ELR (cell line): ENCODE data around the gene UNC79.
A peak's percentile ranks its signal among the peaks of the same experiment; 100 is the strongest.
"Not testable (repeated sequence)": the region's sequence is repeated elsewhere in the genome, so short reads cannot be mapped to it uniquely, and the experiment has no call there.

Experiments
- DNase-seq: peaks from one replicate; pipeline ENCODE4 v3.0.0-alpha.2; 2015; ENCODE audit warnings: low read depth

UNC79 gene

DNA sequence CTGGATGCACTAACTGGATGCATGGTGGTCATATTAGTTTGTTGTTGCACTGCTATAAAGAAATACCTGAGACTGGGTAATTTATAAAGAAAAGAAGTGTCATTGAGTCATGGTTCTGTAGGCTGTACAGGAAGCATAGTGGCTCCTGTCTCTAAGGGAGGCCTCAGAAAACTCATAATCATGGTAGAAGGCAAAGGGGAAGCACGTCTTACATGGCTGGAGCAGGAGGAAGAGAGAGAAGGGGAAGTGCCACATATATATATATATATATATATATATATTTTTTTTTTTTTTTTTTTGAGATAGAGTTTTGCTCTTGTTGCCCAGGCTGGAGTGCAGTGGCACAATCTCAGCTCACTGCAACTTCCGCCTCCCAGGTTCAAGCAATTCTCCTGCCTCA is 62.9 kb downstream of the UNC79 start:
- DNase-seq: not testable (repeated sequence)

DNA sequence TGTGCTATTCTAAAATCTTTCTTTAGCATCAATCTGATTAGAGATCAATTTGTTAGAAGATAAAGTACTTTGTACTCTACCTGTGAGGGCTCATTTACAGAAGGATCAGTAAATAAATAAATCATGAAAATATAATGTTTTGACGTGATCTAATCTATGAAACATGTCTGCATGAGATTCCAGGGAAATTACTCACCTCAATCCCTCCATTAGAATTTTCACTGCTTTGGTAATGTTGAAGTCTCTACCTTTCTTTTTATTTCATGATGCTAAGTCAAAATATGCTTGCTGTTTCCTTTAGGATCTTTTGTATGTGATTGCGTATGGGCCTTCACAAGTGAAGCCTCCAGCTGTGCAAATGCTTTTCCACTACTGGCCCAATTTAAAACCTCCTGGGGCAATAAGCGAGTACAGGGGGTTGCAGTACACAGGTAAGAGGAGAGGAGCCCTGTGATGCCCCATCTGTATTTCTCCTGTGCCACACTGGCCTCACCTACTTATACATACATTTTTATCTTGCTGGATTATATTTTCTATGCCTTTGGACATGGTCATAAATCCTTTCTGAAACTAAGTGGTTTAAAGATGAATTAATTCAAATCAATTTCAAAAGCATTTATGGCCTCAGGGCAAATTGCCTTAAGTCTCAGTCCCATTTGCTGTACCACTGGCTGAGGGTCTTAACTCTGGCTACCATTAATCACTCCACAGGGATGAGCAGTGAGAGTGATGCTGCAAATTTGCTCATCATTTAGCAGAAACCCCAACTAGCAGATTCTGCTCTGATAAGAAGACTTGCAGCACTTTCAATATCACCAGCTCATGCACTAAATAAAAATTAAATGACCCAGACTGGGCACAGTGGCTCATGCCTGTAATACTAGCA is 66.4 kb downstream of the UNC79 start:
- DNase-seq: peak; percentile 26

DNA sequence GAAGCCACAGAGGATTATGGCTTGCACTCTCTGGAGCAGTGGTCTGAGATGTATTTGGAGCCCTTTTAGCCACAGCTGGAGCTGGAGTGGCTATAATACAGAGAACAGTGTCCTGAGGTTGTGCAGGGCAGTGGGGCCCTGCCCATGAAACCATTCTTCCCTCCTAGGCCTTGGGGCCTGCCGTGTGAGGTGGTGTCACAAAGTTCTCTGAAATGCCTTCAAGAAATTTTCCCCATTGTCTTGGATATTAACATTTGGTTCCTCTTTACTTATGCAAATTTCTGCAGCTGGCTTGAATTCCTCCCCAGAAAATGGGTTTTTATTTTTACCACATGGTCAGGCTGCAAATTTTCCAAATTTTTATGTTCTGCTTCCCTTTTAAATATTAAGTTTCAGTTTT is 79.3 kb downstream of the UNC79 start:
- no peak for DNase-seq

DNA sequence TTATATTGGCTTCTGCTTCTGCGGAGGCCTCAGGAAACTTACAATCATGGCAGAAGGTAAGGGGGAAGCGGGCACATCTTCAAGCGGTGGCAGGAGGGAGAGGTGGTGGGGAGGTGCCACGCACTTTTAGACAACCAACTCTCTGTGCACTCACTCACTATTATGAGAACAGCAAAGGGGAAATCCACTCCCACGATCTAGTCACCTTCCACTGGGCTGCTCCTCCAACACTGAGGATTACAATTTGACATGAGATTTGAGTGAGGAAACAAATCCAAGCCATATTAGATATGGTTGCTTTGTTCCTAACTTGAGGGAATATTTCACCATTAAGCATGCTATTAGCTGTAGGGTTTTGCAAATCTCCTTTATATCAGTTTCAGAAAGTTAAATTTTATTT is 80.3 kb downstream of the UNC79 start:
- DNase-seq: no peak

DNA sequence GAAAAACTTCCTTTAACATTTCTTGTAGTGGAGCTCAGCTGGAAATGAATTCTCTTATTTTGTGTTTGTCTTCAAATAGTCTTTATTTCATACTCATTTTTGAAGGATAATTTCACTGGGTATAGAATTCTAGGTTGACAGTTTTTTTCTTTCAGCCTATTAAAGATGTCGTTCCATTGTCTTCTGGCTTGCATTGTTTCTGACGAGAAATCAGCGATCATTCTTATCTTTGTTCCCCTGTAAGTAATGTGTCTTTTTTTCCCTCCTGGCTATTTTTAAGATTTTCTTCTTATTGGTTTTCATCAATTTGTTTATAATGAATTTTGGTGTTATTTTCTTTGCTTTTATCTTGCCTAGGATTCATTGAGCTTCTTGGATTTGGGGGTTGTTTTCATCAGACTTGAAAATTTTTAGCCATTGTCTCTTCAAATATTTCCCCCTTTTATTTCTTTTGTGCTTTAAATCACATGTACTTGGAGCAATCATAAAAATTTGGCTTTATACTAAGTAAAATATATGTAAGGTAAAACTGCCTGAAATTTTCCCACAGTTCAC is 89.4 kb downstream of the UNC79 start:
- no peak for DNase-seq

DNA sequence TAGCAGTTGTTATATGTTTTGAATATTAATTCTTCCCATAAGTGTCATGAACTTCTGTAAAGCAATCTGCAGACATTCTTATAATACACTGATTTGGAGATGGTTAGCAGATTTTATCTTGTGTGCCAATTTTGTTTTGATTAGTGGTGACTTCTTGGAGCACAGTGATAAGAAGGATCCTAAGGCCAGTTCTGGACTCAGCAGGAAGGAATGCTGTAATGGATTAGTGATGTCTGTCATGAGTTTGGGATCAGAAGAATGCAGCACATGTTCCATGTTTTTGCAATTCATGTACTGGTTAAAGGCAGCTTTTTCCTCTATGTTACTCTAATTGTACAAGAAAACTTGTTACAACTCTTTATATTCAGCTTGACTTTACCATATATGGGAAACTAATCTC is 91.5 kb downstream of the UNC79 start:
- DNase-seq: no peak

DNA sequence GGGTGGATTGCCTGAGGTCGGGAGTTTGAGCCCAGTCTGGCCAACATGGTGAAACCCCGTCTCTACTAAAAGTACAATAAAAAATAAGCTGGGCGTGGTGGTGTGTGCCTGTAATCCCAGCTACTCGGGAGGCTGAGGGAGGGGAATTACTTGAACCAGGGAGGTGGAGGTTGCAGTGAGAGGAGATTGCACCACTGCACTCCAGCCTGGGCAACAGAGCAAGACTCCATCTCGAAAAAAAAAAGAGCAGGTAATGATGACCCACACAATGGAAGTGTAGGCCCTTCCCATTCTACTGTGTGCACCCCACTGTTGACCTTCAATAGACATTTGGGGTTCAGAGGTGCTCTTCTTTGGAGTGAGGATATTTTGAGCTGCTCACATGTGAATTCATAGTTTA is 94.5 kb downstream of the UNC79 start:
- not testable (repeated sequence) for DNase-seq

DNA sequence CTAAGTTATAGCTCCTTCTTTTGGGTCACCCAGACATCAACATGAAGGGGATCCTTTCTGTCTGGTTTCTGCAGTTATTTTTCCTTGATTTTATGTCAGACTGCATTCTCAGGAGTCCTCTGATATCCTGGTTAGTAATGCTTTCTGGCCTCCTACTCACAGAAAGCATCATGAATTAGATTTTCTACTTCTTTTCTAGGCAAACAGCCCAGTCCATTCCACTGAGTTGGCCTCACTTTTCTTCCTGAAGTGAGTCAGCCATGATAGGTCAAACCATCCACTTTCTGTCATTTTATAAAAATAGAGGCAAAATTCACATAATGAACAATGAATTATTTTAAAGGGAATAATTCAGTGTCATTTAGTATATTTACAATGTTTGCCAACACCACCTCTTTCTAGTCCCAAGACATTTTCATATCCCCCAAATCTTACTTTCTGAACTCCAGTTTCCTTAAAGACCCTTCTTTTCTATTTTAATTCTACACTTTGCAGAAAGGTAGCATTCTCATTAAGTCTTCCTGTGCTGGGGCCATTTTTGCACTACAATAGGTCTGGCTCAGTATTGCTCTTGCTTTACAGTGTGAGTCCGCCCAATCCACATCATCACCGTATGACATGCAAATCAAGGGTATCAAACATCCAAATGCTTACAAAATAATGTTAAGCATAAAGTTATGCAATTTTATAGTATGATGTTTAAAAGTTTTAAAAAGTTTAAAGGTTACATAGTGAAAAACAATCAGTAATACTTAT is 95.1 kb downstream of the UNC79 start:
- no peak for DNase-seq

DNA sequence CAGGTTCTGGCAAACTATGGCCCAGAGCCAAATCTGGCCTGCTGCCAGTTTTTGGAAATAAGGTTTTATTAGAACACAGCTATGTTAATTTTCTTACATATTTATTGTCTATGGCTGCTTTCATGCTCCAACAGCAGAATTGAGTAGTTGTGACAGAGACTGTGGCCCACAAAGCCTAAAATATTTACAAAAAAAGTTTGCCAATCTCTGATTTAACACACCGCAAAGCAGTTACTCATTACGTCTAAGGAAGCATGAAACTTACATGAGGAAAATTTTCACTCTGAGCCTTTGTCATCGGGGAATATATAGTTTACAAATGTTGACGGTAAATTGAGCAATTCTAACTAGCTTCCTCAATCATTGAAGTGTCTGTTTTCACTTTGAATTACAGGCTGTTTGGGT is 96.5 kb downstream of the UNC79 start:
- no peak for DNase-seq

DNA sequence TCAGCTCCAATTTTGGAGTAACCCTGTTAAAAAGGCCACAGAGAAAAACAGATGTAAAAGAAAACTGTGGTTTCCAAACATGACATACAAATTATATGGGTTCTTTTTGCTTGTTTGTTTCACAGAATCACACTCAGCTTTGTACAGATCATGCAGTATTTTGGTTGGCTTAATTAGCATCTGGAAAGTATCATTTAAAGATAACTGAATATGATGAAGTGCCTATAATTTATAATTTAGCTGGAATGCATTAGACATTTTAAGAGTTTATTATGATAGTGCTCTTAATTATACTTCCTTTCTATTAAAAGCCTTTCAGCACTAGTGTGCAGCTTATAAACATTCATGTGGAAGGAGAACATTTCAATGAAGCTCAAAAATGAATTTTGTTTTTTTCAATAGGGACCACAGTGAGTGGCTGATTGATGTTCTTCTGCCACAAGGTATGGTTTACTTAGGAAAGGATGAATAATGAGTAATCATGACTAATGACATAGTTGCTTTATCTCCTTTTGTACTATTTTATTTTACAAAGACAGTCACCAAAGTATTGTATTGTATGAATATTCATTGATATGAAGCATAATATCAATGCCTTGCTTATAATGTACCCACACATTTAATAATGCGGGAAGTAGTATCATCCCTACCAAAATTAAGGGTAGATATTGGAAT is 98.3 kb downstream of the UNC79 start:
- DNase-seq: no peak

DNA sequence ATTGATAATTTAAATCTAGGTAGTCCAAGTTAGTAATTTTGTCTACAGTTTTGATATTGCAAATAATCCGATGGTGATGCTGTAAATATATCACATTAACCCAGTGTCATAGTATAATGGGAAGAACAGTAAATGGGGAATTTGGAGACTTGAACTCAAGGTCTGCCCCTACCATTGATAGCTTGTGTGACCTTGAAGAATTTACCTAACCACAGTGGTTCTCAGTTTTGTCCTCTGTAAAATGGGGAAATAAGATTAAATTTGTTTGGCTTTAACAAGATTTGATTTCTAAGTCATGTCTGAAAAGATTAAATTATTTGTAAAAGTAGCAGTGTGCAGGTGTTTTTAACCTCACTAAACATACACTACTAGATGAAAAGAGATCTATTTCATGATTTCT is 100.9 kb downstream of the UNC79 start:
- no peak for DNase-seq

DNA sequence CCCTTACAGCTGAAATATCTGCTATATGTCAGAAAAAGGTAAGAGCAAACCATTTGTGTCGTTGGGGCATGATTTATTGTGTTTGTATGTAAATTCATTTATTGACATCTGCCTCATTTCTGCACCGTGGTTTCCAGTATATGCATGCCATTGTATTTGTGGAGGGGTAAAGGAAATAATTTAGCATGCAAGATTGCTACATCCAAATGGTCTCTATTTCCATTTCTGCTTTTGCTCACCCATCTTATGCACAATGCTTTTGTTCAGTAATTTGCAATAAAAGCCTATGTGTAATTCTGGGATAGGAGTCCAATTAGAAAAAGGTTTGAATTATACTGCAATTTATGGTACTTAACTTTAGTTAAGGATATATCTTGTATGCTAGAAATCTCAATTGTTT is 101.8 kb downstream of the UNC79 start:
- no peak for DNase-seq

DNA sequence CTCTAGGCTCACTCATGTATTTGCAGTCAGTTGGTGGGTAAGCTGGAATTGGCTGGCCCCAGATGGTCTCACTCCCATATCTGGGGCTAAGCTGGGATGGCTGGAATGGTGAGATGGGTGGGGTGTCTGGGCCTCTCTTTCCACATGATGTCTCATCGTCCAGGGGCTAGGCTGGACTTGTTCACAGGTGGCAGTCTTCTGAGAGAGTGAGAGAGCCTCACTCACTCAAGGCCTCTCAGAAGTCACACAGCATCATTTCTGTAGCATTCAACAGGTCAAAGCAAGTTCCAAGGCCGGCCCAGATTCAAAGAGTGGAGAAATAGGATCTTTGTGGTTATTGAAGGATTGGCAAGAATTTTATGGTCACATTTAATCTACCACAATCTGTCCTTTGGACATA is 102.7 kb downstream of the UNC79 start:
- no peak for DNase-seq

DNA sequence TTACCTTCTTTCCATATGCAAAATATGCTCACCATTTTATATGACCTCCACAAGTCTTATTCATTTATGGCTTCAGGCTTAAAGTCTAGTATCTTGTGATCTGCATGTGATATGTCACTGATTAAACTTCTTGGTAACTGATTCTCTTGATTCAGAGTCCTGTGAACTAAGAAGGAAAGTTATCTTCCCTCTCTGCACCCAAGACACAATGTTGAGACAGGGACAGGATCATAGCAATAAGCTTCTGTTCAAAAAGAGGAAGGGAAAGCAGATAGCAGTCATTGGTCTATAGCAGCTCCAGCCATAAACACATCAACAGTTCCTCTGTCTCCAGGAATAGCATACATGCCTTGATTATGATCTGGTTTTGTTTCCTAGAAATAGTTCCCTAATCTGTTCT is 103.1 kb downstream of the UNC79 start:
- DNase-seq: no peak

DNA sequence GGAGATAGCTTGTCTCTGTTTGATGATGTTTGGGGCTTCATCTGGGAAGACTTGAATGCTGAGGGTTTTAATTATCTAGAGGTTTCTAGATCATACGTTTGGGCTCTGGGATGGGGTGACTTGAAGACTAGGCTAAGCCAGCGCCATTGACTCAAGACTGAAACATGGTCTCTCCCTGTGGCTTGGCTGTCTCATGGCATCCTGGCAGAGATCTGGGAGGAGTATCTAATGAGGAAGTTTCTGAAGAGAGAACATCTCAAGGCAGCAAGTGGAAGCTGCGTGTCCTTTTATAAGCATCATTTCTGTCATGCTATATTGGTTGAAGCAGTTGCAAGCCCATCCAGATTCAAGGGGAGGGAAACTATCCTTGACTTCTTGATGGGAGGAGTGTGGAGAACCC is 104.8 kb downstream of the UNC79 start:
- DNase-seq: no peak

DNA sequence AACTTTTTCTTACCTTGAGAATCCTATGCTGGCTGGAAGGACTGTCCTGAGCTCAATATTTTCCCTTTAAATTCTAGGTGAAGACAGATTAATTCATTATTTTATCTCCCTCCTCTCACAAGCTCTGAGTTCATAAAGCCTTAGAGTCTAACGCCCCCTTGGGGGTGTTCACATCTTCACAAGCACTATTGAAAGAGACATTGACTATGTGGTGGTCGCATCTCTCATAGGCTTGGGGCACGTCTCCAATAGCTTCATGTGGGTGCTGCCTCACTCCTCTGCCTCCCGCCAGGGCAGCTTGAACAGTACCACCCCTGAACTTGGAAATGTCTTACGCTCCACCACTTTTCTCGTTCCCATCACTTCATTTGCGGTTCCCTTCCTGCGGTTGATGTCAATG is 106.2 kb downstream of the UNC79 start:
- DNase-seq: peak; percentile 41

DNA sequence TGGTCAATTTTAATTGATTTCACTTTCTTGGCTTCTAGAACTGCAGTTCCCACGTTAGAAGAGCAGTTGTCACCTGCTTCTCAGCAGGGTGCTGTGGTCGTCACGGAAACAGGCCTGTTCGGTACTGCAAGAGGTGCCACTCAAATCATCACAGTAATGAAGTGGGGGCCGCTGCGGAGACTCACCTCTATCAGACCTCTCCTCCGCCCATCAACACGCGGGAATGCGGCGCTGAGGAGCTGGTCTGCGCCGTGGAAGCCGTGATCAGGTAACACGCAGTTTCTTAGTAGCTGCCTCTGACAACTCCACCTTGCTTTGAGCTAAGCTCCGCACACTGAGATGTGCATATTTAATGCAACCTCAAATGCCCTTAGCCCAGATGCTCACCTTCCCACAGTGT is 107.2 kb downstream of the UNC79 start:
- no peak for DNase-seq

DNA sequence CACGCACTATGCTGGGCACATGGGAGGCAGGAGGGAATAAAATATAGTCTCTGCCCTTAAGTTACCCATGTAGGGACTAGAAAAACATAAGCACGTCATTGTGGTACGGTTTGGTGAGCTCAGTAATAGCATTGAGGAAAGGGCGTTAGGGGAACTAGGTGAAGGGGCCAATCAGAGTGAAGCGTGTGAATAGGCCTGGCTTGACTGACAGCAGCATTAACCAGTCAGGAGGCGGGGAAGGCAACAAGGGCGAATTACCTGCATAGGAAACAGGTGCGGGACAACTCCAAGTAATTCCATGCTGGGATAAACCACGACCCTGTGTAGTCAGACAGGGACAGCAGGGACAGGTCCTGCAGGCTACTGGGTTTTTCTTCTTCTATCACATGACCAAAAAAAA is 107.7 kb downstream of the UNC79 start:
- peak; percentile 46 for DNase-seq

DNA sequence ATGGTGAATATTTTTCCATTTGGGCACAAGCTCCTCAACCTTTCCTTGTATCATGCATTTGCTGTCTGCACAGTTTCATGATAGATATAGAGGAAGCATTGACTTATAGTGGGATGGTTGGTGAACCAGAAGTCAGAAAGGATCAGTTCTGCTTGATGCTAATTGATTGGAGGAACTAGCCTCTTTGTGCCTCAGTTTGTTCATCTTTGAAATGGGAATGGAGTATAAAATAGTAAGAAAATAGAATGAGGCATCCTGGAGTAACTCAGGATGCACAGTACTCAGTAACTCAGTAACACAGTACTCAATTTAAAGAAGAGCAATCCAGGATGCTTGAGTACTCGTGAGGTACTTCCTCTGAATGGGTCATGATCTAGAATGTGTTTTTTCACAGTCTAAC is 109.5 kb downstream of the UNC79 start:
- DNase-seq: no peak

DNA sequence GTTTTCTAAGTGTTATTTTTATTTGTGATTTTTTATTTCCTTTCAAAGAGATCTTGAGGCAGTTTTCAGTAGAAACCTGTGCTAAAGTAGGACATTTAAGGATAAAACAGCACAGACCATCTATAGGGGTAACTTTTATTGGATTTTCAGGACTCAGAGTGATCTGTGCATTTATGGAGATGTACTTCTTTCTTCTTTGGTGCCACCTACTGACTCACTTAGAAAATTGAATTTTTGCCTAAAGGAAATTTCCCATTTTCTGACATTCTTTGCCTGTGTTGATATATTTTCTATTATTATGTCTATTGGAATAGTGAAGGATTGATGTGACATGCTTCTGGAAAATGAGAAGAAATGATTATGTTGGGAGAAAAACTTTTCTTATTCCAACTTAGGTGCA is 113.0 kb downstream of the UNC79 start:
- DNase-seq: peak; percentile 58

DNA sequence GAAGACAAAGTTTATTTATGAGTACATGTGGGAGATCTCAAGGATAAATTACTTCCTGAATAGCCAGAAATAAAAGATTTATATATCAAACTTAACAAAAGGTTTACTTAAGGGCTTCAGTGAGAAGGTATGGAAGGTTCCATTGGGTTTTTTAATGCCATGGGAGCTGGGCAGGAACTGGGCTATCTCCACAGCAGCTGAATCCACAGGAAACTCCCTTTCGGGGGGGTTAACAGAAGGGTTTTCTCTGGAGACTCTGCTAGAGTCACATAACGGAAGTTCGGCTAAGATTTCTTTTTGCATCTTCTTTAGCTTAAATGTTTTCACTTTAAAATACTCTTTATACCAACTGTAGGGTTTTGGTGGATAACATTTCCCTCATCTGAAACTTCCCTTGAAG is 113.5 kb downstream of the UNC79 start:
- no peak for DNase-seq

DNA sequence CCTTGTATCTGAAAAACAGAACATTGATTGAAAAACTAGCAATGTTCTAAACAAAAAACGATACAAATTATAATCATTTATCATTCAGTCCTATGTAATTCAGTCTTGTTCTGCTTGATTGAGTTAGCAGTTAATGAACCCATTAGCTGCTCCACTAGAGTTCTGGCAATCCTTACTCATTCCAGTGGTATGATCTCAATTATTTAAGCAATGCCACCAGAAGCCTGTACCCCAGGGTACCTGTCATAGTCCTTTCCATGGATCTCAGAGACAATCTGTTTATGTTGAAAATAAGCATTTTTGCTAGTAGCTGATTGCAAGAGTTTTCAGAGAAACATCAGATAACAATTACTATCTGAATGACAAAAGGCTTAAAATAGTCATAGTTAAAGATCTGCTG is 115.9 kb downstream of the UNC79 start:
- DNase-seq: no peak
